Nephron progenitor cell (in vitro differentiated cells): ENCODE data around the gene ANP32A.

Experiments
- DNase-seq: peaks from one replicate; pipeline ENCODE4 v3.0.0; 2021
- H3K27ac Mint-ChIP-seq: 2 replicates; pipeline ENCODE4 v1.8.0; 2021; ENCODE audit warnings: mild to moderate bottlenecking, moderate library complexity, mixed read lengths
- H3K27me3 Mint-ChIP-seq: 2 replicates; pipeline ENCODE4 v1.8.0; 2021; ENCODE audit warnings: mild to moderate bottlenecking, low read depth, mixed read lengths; ENCODE audit not compliant: poor library complexity
- H3K36me3 Mint-ChIP-seq: 2 replicates; pipeline ENCODE4 v1.8.0; 2021; ENCODE audit warnings: low read depth, mixed read lengths
- H3K4me1 Mint-ChIP-seq: 2 replicates; pipeline ENCODE4 v1.8.0; 2021; ENCODE audit warnings: mixed read lengths
- H3K4me3 Mint-ChIP-seq: 2 replicates; pipeline ENCODE4 v1.8.0; 2021; ENCODE audit warnings: mild to moderate bottlenecking, moderate library complexity, mixed read lengths
- H3K9me3 Mint-ChIP-seq: 2 replicates; pipeline ENCODE4 v1.8.0; 2021; ENCODE audit warnings: mild to moderate bottlenecking, moderate library complexity, mixed read lengths
- CTCF ChIP-seq: fragments of 200-600 bp; sonication (generic); IDR thresholded peaks from 2 replicates; pipeline ENCODE4 v1.5.0; 2021; ENCODE audit warnings: antibody characterized with exemption

ANP32A gene

GRCh38 chr15:68784206-68784605 lies 36.5 kb downstream of the ANP32A start:
- Mint-ChIP-seq H3K36me3 (peaks cover 63% of the 10 kb centered on the region), H3K4me3 (no peak overlapping the region), H3K4me1 (peaks cover 30% of the 10 kb centered on the region), H3K27ac (no peak overlapping the region), H3K9me3 (no peaks in the 10 kb centered on the region), H3K27me3 (no peaks in the 10 kb centered on the region)
- DNase-seq = no peak
- TF ChIP-seq CTCF = no peak

GRCh38 chr15:68783226-68784058 lies 37.3 kb downstream of the ANP32A start:
- H3K27me3 Mint-ChIP-seq = no peaks in the 10 kb centered on the region
- DNase-seq = peak; percentile 18
- H3K27ac Mint-ChIP-seq = peak overlapping the region; percentile 59
- H3K9me3 Mint-ChIP-seq = no peaks in the 10 kb centered on the region
- no peak overlapping the region for H3K4me3 Mint-ChIP-seq
- peaks cover 23% of the 10 kb centered on the region for H3K4me1 Mint-ChIP-seq
- TF ChIP-seq CTCF = peak; percentile 44
- H3K36me3 Mint-ChIP-seq = peaks cover 71% of the 10 kb centered on the region

GRCh38 chr15:68782589-68783161 lies 38.0 kb downstream of the ANP32A start:
- no peak overlapping the region for H3K27ac Mint-ChIP-seq
- H3K36me3 Mint-ChIP-seq = peaks cover 79% of the 10 kb centered on the region
- no peak for DNase-seq

GRCh38 chr15:68781766-68782588 lies 38.7 kb downstream of the ANP32A start:
- no peaks in the 10 kb centered on the region for H3K27me3 Mint-ChIP-seq
- no peak for TF ChIP-seq CTCF
- peaks cover 8% of the 10 kb centered on the region for H3K4me1 Mint-ChIP-seq
- no peak overlapping the region for H3K4me3 Mint-ChIP-seq
- no peak for DNase-seq
- H3K27ac Mint-ChIP-seq = peak overlapping the region; percentile 84
- H3K36me3 Mint-ChIP-seq = peaks cover 85% of the 10 kb centered on the region
- H3K9me3 Mint-ChIP-seq = no peaks in the 10 kb centered on the region

More at GRCh38 chr15:68782589-68783161, 38.0 kb downstream of the ANP32A start:
- Mint-ChIP-seq H3K4me3 (no peak overlapping the region), H3K4me1 (peaks cover 15% of the 10 kb centered on the region), H3K9me3 (no peaks in the 10 kb centered on the region), H3K27me3 (no peaks in the 10 kb centered on the region)
- TF ChIP-seq CTCF = no peak

GRCh38 chr15:68781217-68781616 lies 39.5 kb downstream of the ANP32A start:
- no peak overlapping the region for H3K27ac Mint-ChIP-seq
- H3K4me3 Mint-ChIP-seq = no peak overlapping the region
- H3K4me1 Mint-ChIP-seq = peaks cover 5% of the 10 kb centered on the region
- H3K9me3 Mint-ChIP-seq = no peaks in the 10 kb centered on the region
- H3K27me3 Mint-ChIP-seq = no peaks in the 10 kb centered on the region
- no peak for DNase-seq
- H3K36me3 Mint-ChIP-seq = peaks cover 85% of the 10 kb centered on the region
- no peak for TF ChIP-seq CTCF
